Caco-2 (cell line): Measurements from ENCODE around the gene GPSM3. TPM values are rescaled to one million over a fixed set of nuclear protein-coding genes. Genes with fewer than 3 reads are reported as not detected.

Source experiments
- BruUV-seq: library from RNA; stranded (reverse); fragments of 400-500 nt; replicated peaks from 2 replicates; lab custom pipeline; 2021; lab: Mats Ljungman, UMichigan
- CTCF ChIA-PET: fragments of 300-600 bp; sonication (Branson Sonifier 250); formaldehyde crosslinking; loops from one replicate; lab custom pipeline; 2022; ENCODE audit warnings: antibody characterized with exemption; lab: Charles Lee
- POLR2A ChIA-PET: fragments of 300-600 bp; sonication (Branson Sonifier 250); formaldehyde crosslinking; loops from one replicate; lab custom pipeline; 2022; ENCODE audit warnings: antibody characterized with exemption; lab: Charles Lee
- DNase-seq, 2 experiments: peaks; one replicate each; pipeline versions ENCODE4 v3.0.0 to v3.0.0-alpha.2; 2020 to 2022
- H3K27me3 ChIP-seq: replicated peaks from 2 replicates; pipeline ENCODE4 v1.6.0; 2011; ENCODE audit warnings: low read length; ENCODE audit not compliant: control insufficient read depth, insufficient read depth
- H3K36me3 ChIP-seq: 2 replicates; pipeline ENCODE4 v1.5.1; 2011; ENCODE audit warnings: low read length; ENCODE audit not compliant: control insufficient read depth, insufficient read depth
- H3K4me1 ChIP-seq: fragments of 250-450 bp; sonication (Bioruptor Pico); 2 replicates; pipeline ENCODE4 v1.5.1; 2020; ENCODE audit warnings: mild to moderate bottlenecking
- H3K4me3 ChIP-seq: 2 replicates; pipeline ENCODE4 v1.5.1; 2011; ENCODE audit warnings: low read depth, mild to moderate bottlenecking, control low read depth, low read length
- H3K9me3 ChIP-seq: fragments of 250-450 bp; sonication (Bioruptor Pico); 2 replicates; pipeline ENCODE4 v1.5.1; 2020; ENCODE audit warnings: mild to moderate bottlenecking, moderate library complexity
- H3K27ac Mint-ChIP-seq: one replicate; pipeline ENCODE4 v1.8.0; 2022; ENCODE audit warnings: mixed read lengths; ENCODE audit not compliant: unreplicated experiment
- H3K27me3 Mint-ChIP-seq: one replicate; pipeline ENCODE4 v1.8.0; 2022; ENCODE audit warnings: mixed read lengths; ENCODE audit not compliant: insufficient read depth, unreplicated experiment
- H3K36me3 Mint-ChIP-seq: one replicate; pipeline ENCODE4 v1.8.0; 2022; ENCODE audit warnings: mild to moderate bottlenecking, mixed read lengths; ENCODE audit not compliant: insufficient read depth, unreplicated experiment
- H3K4me1 Mint-ChIP-seq: one replicate; pipeline ENCODE4 v1.8.0; 2022; ENCODE audit warnings: low read depth, mixed read lengths; ENCODE audit not compliant: unreplicated experiment
- H3K4me3 Mint-ChIP-seq: one replicate; pipeline ENCODE4 v1.8.0; 2022; ENCODE audit warnings: mild to moderate bottlenecking, moderate library complexity, mixed read lengths; ENCODE audit not compliant: unreplicated experiment
- H3K9me3 Mint-ChIP-seq: one replicate; pipeline ENCODE4 v1.8.0; 2022; ENCODE audit warnings: mixed read lengths; ENCODE audit not compliant: unreplicated experiment
- CTCF ChIP-seq, 2 experiments: fragments of 200-600 bp in 1 of 2; IDR thresholded peaks; 1 replicate in 1 of 2; 2 replicates in 1 of 2; pipeline versions ENCODE4 v1.5.1 to v1.8.0; 2011 to 2022; ENCODE audit warnings: antibody characterized with exemption in 1 of 2, control low read depth in 1 of 2, inconsistent platforms in 1 of 2, low read depth in 1 of 2, low read length in 1 of 2, mild to moderate bottlenecking in 1 of 2, moderate library complexity in 1 of 2; ENCODE audit not compliant: insufficient read depth in 1 of 2, severe bottlenecking in 1 of 2, unreplicated experiment in 1 of 2
- intact Hi-C: fragments of 100-400 bp; cut with micrococcal nuclease; formaldehyde crosslinking; loops from one replicate; pipeline ENCODE4 v1.10.0; 2022; ENCODE audit not compliant: unreplicated experiment
- total RNA-seq: library from RNA; stranded (reverse); gene quantifications from 2 replicates; pipeline ENCODE4 v1.2.3, GENCODE V29; 2022

The GPSM3 gene
- total RNA-seq, 1 experiment from 2014 or later, result 0.41 TPM

GRCh38 chr6:32181148-32181702, 11.2 kb downstream of the GPSM3 start:
- BruUV-seq, result no TSS peak

GRCh38 chr6:32179766-32180405, 12.6 kb downstream of the GPSM3 start:
- H3K4me3 Mint-ChIP-seq, result peak overlapping the region; percentile 8
- peak overlapping the region; percentile 65 for H3K27ac Mint-ChIP-seq
- Histone ChIP-seq H3K27me3 (no peaks in the 10 kb centered on the region), H3K9me3 (no peaks in the 10 kb centered on the region), H3K36me3 (peaks cover 1% of the 10 kb centered on the region), H3K4me3 (no peak overlapping the region), H3K4me1 (peaks cover 14% of the 10 kb centered on the region)
- no peaks in the 10 kb centered on the region for H3K9me3 Mint-ChIP-seq
- ChIA-PET CTCF (interaction anchor here (1.8 kb wide), 1 partner anchor 16 kb away, joined by 8 read pairs; no protein-coding TSS in a partner anchor), POLR2A (no interaction called here)
- TF ChIP-seq CTCF (IDR thresholded peaks at IDR 0.05; ENCODE audit: insufficient read depth in 1 of 2, low read depth in 1 of 2, low read length in 1 of 2, severe bottlenecking in 1 of 2, unreplicated experiment in 1 of 2), result no peak
- H3K27me3 Mint-ChIP-seq, result no peaks in the 10 kb centered on the region
- DNase-seq, result no peak
- no TSS peak for BruUV-seq
- intact Hi-C loops, result no loop called here
- peaks cover 56% of the 10 kb centered on the region for H3K36me3 Mint-ChIP-seq
- peaks cover 32% of the 10 kb centered on the region for H3K4me1 Mint-ChIP-seq

More at GRCh38 chr6:32181148-32181702, 11.2 kb downstream of the GPSM3 start:
- intact Hi-C loops, result no loop called here
- Mint-ChIP-seq H3K4me1 (peaks cover 36% of the 10 kb centered on the region), H3K27ac (peak overlapping the region; percentile 65), H3K36me3 (peaks cover 60% of the 10 kb centered on the region), H3K9me3 (no peaks in the 10 kb centered on the region), H3K4me3 (no peak overlapping the region), H3K27me3 (no peaks in the 10 kb centered on the region)
- Histone ChIP-seq H3K9me3 (no peaks in the 10 kb centered on the region), H3K4me3 (no peak overlapping the region), H3K27me3 (no peaks in the 10 kb centered on the region), H3K4me1 (peaks cover 14% of the 10 kb centered on the region), H3K36me3 (peaks cover 1% of the 10 kb centered on the region)
- no peak for DNase-seq
- no peak for TF ChIP-seq CTCF (IDR thresholded peaks at IDR 0.05; ENCODE audit: insufficient read depth in 1 of 2, low read depth in 1 of 2, low read length in 1 of 2, severe bottlenecking in 1 of 2, unreplicated experiment in 1 of 2)
- ChIA-PET CTCF (interaction anchor here (1.2 kb wide), 1 partner anchor 15 kb away, joined by 3 read pairs; no protein-coding TSS in a partner anchor), POLR2A (no interaction called here)

- POLR2A ChIA-PET, result interaction anchor here (0.6 kb wide), 2 partner anchors 17 to 440 kb away, joined by 4 to 10 read pairs; no protein-coding TSS in a partner anchor
- CTCF ChIA-PET, result interaction anchor here (1.8 kb wide), 1 partner anchor 17 kb away, joined by 8 read pairs; no protein-coding TSS in a partner anchor
- H3K27me3 ChIP-seq, result no peaks in the 10 kb centered on the region
- peak overlapping the region; percentile 94 for H3K27ac Mint-ChIP-seq
- DNase-seq, result no peak
- H3K36me3 Mint-ChIP-seq, result peaks cover 49% of the 10 kb centered on the region
- BruUV-seq, result no TSS peak
- no peaks in the 10 kb centered on the region for H3K9me3 Mint-ChIP-seq
- no peak for TF ChIP-seq CTCF (IDR thresholded peaks at IDR 0.05; ENCODE audit: insufficient read depth in 1 of 2, low read depth in 1 of 2, low read length in 1 of 2, severe bottlenecking in 1 of 2, unreplicated experiment in 1 of 2)
- H3K36me3 ChIP-seq, result peaks cover 1% of the 10 kb centered on the region
- intact Hi-C loops, result loop anchor here (1.0 kb wide), 3 partner anchors 12 to 50 kb away; partner anchors contain the start of genes ATF6B, PBX2 and PPT2
- peak overlapping the region; percentile 81 for H3K4me3 Mint-ChIP-seq
- H3K9me3 ChIP-seq, result no peaks in the 10 kb centered on the region
- H3K4me1 ChIP-seq, result peaks cover 8% of the 10 kb centered on the region
- H3K4me3 ChIP-seq, result peak overlapping the region; percentile 68
- no peaks in the 10 kb centered on the region for H3K27me3 Mint-ChIP-seq
- peaks cover 38% of the 10 kb centered on the region for H3K4me1 Mint-ChIP-seq
Measured at GRCh38 chr6:32178547-32179440, 13.6 kb downstream of the GPSM3 start.
